HG03135 (cell line): ENCODE results near the gene SCAMP3.
A peak's percentile ranks its signal among the peaks of the same experiment; 100 is the strongest.

Experiments used
- ATAC-seq: cut with Tn5 transposase; IDR thresholded peaks from one replicate; pipeline ENCODE4 v1.9.1; 2021; ENCODE audit warnings: mild to moderate bottlenecking, moderate library complexity; ENCODE audit not compliant: unreplicated experiment

The SCAMP3 gene

DNA sequence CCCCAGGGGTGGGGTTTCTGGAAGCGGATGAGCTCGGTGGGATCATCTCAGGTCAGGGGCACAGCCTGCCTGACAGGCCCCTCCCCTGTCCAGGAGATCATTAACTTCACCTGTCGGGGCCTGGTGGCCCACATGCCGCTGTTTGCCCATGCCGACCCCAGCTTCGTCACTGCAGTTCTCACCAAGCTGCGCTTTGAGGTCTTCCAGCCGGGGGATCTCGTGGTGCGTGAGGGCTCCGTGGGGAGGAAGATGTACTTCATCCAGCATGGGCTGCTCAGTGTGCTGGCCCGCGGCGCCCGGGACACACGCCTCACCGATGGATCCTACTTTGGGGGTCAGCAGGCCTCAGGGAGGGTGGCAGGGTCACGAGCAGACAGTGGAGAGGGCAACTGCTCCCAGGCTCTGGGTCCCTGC, 23.5 kb upstream of the SCAMP3 start:
- no peak for ATAC-seq

DNA sequence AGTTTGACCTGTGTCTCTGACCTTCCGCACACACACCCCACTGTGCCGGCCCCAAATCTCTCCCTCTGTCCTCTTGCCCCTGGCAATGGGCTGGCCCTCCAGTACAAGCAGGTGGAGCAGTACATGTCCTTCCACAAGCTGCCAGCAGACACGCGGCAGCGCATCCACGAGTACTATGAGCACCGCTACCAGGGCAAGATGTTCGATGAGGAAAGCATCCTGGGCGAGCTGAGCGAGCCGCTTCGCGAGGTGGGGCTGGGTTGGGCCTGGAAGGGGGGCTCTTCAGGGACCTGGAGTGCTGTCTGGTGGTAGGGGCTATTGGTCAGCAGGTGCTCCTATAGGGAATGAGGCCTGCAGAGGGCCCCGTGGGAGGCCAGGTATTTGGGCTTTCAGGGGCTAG, 22.9 kb upstream of the SCAMP3 start:
- ATAC-seq = no peak

DNA sequence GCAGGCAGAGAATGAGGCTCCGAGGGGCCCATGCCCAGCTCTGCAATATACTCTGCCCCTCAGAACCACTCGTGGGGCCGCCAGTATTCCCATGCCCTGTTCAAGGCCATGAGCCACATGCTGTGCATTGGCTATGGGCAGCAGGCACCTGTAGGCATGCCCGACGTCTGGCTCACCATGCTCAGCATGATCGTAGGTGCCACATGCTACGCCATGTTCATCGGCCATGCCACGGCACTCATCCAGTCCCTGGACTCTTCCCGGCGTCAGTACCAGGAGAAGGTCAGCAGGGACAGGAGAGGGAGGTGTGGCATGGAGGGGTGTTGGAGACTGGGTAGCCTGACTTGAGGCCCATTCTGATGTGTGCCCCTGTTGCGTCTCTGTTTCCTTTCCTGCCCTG, 22.3 kb upstream of the SCAMP3 start:
- ATAC-seq = no peak

DNA sequence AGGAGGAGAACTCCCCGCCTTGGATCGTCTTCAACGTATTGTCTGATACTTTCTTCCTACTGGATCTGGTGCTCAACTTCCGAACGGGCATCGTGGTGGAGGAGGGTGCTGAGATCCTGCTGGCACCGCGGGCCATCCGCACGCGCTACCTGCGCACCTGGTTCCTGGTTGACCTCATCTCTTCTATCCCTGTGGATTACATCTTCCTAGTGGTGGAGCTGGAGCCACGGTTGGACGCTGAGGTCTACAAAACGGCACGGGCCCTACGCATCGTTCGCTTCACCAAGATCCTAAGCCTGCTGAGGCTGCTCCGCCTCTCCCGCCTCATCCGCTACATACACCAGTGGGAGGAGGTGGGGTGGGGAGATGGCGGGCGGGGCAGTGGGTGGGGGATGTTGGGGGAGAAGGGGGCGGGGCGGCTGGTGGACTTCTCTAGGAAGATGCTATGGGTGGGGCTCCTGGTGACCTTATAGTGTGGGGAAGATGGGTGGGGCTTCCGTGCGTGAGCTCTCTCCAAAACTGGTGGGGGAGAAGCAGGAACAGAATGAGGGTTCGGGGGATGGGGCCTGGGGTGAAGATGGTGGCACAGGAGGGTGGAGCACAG, 20.4 kb upstream of the SCAMP3 start:
- ATAC-seq = no peak

DNA sequence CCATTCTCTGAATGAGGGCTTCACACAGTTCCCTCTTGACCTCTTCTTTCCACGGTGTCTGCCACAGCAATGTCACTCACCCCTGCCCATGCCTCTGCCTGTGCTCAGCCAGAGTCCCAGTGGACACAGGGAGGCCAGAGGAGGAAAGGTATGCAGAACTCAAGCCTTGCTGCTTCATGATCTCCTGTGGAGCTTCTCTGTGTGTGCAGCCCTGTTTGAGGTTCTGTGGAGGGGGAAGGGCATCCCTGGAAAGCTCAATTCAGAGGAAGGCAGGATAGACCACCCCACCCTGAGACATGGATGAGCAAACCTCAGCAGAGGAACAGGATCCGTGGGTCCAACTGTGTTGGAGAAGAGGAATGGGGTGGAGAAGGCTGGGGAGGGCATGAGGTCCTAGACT, 17.1 kb upstream of the SCAMP3 start:
- ATAC-seq = no peak

DNA sequence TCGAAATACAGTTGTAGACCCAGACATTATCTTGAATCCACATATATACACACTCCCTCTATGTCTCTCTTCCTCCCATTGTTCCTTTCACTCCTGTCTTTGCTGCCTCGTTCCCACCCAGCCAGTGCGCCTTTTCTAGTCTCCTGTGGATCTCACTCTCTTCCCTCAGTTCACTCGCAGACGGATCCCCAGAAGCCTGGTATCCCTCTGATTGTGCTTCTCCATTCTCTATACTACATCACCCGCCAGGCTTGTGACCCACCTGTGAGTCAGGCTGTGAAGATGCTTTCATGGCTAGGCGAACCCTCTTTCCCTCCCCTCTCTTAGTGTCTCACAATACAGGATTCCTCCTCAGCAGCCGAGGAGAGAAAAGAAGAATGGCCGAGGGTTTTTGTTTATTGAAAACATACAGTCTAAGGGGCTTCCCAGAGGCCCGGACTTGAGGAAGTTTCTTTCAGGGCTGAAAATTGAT, 16.6 kb upstream of the SCAMP3 start:
- ATAC-seq = no peak

DNA sequence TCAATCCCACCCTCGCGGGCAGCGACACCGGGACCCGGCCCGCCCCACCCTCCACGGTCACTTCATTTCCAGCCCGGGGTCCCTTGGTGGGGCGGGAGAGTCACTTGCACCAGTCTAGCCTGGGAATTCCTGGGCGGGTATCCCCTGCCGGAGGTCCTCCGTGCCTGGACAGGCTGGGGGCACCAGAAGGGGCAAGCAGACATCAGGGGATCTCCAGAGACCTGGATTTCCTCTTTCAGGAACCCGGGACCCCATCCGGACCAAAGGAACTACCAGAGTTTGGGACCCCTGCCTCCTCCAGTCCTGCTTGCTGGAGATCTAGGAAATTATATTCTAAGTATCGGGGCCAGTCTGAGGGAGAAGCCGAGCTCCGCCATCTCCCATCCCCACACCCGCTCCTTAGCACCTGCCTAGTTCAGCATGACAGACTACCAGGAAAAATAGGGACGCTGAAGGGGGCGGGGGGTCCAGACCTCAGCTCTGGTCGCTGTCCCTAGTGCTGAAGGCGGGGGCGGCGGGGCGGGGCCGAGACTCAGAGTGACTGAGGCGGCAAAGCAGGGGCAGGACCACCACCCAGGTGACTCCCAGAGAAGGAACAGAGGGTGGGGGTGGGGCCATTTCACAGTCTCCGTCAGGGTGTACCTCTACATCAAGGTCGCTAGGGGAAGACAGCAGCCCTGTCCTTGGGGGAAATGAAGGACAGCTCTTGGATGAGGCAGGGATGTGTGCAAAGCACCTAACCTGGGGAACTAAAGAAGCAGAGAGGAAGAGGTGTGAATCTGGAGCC, 15.9 kb upstream of the SCAMP3 start:
- no peak for ATAC-seq

DNA sequence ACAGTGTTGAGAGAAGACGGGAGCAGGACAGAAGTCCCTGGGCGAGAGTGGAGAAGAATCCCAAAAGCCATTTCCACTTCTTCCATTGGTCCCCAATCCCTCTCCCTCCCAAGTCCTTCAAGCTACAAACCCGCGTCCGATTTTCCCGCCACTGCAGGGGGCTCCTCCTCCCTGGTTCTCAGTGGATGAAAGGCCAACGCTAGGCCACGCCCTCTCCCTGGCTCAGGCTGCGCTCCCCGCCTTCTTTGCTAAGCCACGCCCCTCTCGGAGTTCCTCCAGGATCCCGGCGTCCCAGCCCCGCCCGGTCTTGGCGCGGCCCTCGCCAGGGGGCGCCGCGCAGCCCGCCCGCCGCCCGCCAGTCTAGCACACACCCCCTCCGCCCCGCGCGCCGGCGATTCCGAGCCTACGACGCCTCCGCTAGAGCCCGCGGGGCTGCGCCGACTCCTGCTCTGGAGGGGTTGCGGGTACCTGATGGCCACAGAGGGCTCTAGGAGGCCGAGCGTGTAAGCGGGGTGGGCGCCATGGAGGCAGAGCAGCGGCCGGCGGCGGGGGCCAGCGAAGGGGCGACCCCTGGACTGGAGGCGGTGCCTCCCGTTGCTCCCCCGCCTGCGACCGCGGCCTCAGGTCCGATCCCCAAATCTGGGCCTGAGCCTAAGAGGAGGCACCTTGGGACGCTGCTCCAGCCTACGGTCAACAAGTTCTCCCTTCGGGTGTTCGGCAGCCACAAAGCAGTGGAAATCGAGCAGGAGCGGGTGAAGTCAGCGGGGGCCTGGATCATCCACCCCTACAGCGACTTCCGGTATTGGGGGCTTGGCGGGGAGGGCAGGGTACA, 15.1 kb upstream of the SCAMP3 start, which contains the start of gene HCN3:
HCN3 (plus strand) TSS at position 394 of the 832 bp plus-strand sequence; CDS start at position 522, 128 bp downstream.
- peak; percentile 60 for ATAC-seq

DNA sequence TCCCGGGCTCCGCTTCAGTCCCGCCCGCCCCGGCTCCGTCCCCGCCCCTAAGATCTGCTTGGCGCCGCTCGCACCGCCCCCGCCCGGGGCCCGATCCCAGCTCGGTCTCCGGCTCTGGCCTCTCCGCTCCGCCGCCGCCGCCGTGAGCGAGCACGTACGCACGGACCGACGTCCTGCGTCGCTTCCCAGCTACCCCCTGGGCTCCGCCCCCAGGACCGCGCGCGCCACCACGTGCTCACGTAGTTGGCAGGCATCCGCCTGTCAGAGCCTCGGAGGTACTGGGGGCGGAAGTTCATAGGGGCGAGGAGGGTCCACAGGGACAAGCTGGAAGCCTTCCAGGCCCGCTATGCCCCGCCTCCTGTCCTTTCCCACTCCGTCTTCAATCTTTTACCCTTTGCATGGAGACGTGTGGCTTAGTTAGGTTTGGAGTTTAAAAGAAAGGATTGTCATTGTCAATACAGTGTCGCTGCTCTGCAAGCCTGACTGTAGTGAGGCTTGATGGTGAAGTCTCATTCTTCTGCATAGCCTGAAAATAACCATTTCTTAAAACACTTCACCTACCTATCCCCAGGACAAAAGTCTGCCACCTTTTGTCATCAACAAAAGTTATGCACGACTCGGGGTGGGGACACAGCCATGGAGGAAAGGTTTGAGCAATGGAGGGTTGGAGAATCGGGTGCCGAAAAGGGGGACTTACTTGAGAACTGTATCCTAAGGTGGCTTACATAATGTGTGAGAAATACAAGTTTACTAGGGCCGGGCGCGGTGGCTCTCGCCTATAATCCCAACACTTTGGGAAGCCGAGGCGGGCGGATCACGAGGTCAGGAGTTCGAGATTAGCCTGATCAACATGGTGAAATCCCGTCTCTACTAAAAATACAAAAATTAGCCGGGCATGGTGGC, 11.4 kb upstream of the SCAMP3 start, which contains the start of gene CLK2:
CLK2 (minus strand) TSS at position 162 of the 903 bp plus-strand sequence. CDS start 2,527 bp downstream, outside the sequence.
- ATAC-seq = peak; percentile 79

DNA sequence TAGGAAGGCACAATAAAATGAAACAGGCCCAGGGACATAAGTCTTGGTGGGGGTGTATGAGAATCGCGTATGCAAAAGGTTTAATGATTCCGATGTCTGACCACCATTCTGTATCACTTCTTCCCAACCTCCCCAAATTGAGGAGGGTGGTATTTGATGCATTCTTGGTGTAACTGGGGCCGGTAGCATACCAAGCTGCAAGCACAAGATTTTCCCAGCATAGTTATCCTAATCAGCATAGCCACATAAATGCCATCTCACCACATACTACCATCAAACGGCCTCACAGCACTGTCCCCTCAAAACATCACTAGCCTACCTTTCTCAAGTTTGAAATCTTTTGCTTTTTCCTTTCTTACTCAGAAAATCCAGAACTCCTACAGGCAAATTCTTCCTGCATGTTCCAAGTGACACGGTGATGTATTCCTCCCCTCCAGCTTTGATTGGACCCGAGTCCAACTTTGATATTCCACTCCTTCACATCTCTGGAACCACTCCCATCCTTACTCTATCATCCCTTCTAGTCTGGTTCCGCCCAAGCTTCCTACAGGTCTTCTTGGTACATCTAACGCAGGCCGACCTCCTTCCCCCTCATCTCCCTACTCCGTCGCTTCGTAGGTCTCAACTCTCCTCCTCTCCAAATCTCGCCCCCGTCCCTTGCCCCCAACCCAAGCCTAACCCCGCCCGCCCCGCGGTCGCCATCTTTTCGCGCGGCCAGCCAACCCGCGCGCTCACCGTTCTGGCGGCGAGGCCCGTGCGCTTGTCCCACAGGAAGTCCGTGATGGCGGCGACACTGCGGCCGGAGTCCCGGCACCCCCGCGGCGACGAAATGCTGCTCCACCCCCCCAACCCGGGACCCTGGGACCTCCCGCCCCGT, 10.5 kb upstream of the SCAMP3 start:
- peak; percentile 29 for ATAC-seq

DNA sequence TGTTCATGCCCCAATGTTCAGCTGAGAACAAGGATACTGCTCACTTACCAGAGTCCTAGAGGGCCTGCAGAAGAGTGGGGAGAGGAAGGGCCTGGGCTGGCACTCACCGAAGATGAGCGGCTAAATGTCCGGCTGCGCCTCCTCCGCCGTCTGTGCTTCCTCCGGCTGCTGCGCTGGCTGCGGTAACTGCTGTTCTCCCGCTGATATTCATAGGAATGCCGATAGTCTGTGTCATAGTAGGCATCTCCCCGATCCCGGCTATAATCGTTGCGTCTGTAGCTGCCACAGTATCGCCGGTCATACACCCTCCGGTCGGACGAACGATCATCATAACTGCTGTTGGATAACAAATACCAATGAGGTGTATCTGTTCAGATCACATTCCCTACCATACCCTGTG, 7.2 kb upstream of the SCAMP3 start:
- ATAC-seq = no peak

DNA sequence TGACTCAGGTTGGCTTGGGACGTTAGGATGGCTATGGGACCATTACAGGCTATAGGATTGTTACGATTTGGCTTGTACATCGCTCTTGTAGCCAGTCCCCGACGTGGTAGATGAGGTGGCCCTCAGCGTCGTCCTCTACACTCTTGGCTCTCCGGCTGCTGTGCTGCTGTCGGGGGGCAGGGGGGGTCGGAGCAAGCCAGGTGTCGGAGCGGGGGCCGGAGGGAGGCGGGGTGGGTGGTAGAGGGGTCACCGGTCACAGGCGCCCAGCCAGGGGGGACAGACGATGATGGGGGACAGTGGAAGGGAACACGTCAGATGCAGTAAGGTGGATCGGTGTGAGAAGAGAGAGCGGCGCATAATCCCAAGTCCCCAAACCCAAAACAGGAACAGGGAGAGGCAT, 6.5 kb upstream of the SCAMP3 start:
- no peak for ATAC-seq

DNA sequence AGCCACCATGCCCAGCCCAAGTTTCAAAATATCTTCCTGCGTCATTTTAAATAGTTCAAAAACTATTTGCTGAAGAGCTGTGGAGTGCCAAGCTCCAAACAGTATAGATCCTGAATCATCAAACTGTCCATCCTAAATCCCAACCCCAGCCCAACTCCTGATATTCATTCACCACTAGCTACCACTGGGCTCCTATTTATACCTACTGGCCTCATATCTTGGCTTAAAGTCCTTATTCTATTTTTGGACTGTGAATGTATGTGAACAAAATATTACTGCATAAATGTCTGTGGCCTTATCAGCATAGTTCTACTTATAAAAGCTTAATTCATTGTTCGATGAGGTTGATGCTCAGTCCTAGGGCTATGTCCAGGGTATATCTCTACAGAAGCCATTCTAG, 5.2 kb upstream of the SCAMP3 start:
- no peak for ATAC-seq

DNA sequence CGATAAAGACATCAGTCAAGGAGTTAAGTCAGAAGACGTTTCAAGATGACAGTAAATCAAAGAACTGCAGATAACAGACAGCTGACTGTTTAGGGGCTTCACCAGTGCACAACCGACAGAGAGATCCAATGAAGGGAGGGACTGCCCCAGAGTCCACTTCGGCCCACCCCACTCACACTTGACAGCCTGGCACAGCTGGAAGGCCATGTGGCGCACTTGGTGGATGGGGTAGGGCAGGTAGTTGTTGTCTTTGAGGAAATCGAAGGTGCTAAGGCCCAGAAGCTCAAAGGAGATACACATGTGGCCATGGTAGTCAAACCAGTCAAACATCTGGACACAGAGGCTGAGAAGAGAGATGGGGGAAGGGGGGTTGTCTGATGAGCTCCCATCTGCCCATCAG, 4.4 kb upstream of the SCAMP3 start:
- ATAC-seq = no peak

DNA sequence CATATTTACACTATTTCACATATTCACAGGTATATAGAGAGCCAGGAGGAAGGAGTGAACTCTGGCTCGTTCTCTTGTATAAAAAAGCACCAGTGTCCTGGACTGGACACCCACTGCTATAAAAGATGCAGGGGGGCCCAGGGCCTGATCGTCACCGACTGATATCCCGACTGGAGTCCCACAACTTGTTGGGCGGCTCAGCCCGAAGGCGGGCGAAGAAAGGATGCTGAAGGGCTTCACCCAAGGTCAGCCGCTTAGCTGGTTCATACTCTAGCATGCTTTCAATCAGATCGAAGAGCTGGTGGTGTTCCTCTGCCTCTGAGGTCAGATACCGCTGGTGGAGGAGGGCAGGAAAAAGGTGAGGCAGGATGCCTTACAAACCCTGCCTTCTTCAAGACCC, 907 bp upstream of the SCAMP3 start:
- no peak for ATAC-seq

DNA sequence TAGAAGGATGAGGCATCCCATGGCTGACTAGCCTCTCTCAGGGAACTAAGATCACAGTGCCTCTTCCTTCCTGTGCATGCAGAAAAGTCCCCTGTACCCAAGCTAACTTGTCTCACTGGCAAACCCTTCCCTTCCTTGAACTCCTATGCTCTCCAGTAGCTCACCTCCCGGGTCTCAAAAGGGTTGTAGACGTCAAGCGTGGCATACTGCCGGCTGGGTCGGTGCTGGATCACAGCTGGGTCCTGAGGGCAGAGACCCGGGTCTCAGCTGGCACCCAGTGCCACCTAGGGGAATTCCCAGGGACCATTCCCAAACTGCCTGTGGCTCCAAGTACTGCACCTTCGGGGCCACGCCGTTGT, 688 bp downstream of the SCAMP3 start:
- ATAC-seq = no peak

DNA sequence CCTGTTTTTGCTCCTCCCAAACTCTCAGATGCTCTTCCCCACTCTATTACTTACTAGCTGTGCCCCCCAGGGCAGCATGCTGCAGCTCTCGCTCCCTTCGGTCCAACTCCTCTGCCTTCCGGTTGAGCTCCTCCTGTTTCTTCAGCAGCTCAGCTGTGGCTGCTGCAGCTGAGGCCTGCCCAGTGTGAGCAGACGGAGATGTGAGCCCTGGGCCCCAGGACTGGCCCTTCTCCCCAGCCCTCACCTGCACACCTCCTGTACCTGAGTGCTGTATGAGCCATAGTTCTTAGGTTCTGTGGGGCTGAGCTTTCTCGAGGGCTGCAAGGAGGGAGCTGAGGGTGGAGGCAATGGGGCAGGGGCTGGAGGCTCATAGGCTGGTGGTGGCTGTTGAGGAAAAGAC, 1.9 kb downstream of the SCAMP3 start:
- no peak for ATAC-seq

DNA sequence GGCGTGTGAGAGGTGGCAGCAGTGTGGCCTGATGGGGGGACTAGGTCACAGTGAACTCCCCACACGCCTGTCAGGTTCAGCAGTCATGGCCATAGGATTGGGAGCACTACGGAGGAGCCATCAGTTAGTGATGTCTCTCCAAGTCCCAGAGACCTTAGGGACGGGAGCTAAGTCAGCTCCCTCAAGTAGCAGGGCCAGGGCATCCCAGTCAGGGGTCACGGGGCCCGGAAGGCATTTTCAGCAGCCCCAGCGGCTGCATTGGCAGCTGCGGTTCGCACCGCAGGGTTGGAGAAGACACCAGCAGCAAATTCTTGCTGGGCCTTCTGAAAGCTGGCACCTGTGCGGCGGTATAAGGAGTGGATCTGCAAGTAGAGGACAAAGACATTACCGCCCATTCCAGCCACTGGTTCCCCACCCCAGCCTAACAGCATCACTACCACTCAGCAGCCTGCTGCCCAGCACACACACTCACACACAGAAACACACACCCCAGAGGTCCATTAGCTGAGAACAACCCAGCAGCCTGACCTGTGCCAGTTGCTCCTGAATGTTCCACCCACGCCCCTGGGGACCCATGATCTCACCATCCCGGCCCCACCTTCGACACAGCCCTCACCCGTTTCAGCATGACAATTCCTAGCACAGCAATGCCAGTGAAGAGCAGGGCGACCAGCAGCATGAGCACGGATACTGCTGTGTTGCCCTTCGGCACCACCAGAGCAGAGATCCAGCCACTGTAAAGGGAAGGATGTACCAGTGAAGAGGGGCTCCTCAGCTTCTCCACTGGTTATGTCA, 5.9 kb downstream of the SCAMP3 start:
- no peak for ATAC-seq
